Measurements from ENCODE around the gene SPO11.

SPO11 gene

GRCh38 chr20:57287007-57287880, 42.4 kb upstream of the SPO11 start:
- in situ Hi-C loops (cut with MboI; ENCODE audit: low sequenced_read_pairs, unreplicated experiment): no loop called here
- TF ChIP-seq CTCF (IDR thresholded peaks at IDR 0.05; ENCODE audit: borderline replicate concordance, control extremely low read depth, extremely low read depth, insufficient read depth, missing control alignments): no peak
- DNase-seq (ENCODE audit: low spot score): no peak

DNA sequence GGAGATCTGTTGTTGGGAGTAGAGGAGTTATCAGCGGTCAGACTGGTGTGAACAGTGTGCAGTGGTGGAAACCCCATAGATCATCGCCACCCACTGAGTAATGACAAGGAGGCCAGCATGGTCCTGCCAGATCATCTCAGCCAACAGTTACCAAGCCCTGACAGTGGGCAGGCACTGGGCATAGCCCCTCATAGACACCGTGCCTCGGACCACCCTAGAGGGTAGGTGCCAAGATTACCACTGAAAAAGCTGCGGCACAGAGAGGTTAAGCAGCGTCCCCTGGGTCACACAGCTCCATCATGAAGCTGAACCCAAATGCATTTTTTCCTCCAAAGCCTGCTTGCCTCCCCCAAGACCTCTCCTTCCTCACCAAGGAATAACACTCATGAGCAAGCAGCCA, 41.7 kb upstream of the SPO11 start:
- no peak for TF ChIP-seq CTCF (IDR thresholded peaks at IDR 0.05; ENCODE audit: borderline replicate concordance, control extremely low read depth, extremely low read depth, insufficient read depth, missing control alignments)
- no peak for DNase-seq (ENCODE audit: low spot score)
- in situ Hi-C loops (cut with MboI; ENCODE audit: low sequenced_read_pairs, unreplicated experiment): no loop called here

GRCh38 chr20:57288651-57289277, 40.8 kb upstream of the SPO11 start:
- no peak for TF ChIP-seq CTCF (IDR thresholded peaks at IDR 0.05; ENCODE audit: borderline replicate concordance, control extremely low read depth, extremely low read depth, insufficient read depth, missing control alignments)
- in situ Hi-C loops (cut with MboI; ENCODE audit: low sequenced_read_pairs, unreplicated experiment): no loop called here
- DNase-seq (ENCODE audit: low spot score): no peak

- in situ Hi-C loops (cut with MboI; ENCODE audit: low sequenced_read_pairs, unreplicated experiment): no loop called here
- no peak for DNase-seq (ENCODE audit: low spot score)
- TF ChIP-seq CTCF (IDR thresholded peaks at IDR 0.05; ENCODE audit: borderline replicate concordance, control extremely low read depth, extremely low read depth, insufficient read depth, missing control alignments): no peak
These were observed 40.0 kb upstream of the SPO11 start for GRCh38 chr20:57289391-57290177.

GRCh38 chr20:57290178-57290484, 39.5 kb upstream of the SPO11 start:
- in situ Hi-C loops (cut with MboI; ENCODE audit: low sequenced_read_pairs, unreplicated experiment): no loop called here
- no peak for TF ChIP-seq CTCF (IDR thresholded peaks at IDR 0.05; ENCODE audit: borderline replicate concordance, control extremely low read depth, extremely low read depth, insufficient read depth, missing control alignments)
- DNase-seq (ENCODE audit: low spot score): no peak

DNA sequence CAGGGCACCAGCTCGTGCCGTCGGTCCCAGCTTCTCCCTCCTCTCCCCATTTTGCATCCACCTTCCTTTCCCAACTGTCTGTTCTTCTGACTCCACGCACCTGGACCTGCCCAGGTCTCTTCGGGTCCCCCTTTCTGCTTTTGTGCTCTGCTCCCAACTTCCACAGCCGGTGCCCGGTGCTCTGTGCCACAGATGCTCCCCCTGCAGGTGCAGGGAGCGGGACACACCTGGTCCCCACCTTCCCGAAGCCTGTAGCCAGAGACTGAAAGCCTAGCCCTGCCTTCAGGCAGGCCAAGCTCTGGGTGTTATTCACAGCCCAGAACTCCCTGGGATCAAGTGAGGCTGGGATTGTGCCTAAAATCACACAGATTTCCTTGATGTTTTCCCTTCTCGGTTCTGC, 38.6 kb upstream of the SPO11 start:
- no peak for TF ChIP-seq CTCF (IDR thresholded peaks at IDR 0.05; ENCODE audit: borderline replicate concordance, control extremely low read depth, extremely low read depth, insufficient read depth, missing control alignments)
- in situ Hi-C loops (cut with MboI; ENCODE audit: low sequenced_read_pairs, unreplicated experiment): no loop called here
- no peak for DNase-seq (ENCODE audit: low spot score)
